Suprapubic skin (tissue), 4 donors: Measurements from ENCODE around the gene RNF166.

ENCODE experiments used
- CTCF ChIP-seq, 2 donors: fragments of 200-600 bp in 1 of 2; fragments of 450-650 bp in 1 of 2; sonication (generic) in 1 of 2; IDR thresholded peaks; one replicate each; pipeline ENCODE4 v1.5.1; 2016 to 2019; ENCODE audit warnings: antibody characterized with exemption in 2 of 2, mild to moderate bottlenecking in 1 of 2, moderate library complexity in 1 of 2
- POLR2A ChIP-seq, 2 donors: fragments of 450-650 bp; IDR thresholded peaks; one replicate each; pipeline ENCODE4 v1.6.1; 2017; ENCODE audit warnings: antibody characterized with exemption in 2 of 2, mild to moderate bottlenecking in 2 of 2, moderate library complexity in 2 of 2
- POLR2AphosphoS5 ChIP-seq, 3 donors: sonication (generic); formaldehyde crosslinking; IDR thresholded peaks; one replicate each; pipeline ENCODE4 v1.6.1; 2017; ENCODE audit warnings: antibody characterized with exemption in 3 of 3

GRCh38 chr16:88736088-88736487 lies 29.9 kb upstream of the RNF166 start:
- TF ChIP-seq CTCF (IDR thresholded peaks at IDR 0.05) = no peak
- no peak for TF ChIP-seq POLR2A (IDR thresholded peaks at IDR 0.05)
- no peak for TF ChIP-seq POLR2AphosphoS5 (IDR thresholded peaks at IDR 0.05)
